ENCODE data around the gene TAF9.

Gene TAF9

GRCh38 chr5:69326365-69326764, 43.0 kb downstream of the TAF9 start:
- DNase-seq (ENCODE audit: low read depth), result no peak
- no peak for TF ChIP-seq CTCF (IDR thresholded peaks at IDR 0.05; ENCODE audit: insufficient read depth, low read depth, low read length, missing control alignments)
- no peak overlapping the region for H3K4me3 ChIP-seq (ENCODE audit: low read depth, low read length)

GRCh38 chr5:69317391-69317790, 51.9 kb downstream of the TAF9 start:
- no peak overlapping the region for H3K4me3 ChIP-seq (ENCODE audit: low read depth, low read length)
- DNase-seq (ENCODE audit: low read depth), result no peak
- no peak for TF ChIP-seq CTCF (IDR thresholded peaks at IDR 0.05; ENCODE audit: insufficient read depth, low read depth, low read length, missing control alignments)

GRCh38 chr5:69315972-69316371, 53.3 kb downstream of the TAF9 start:
- DNase-seq (ENCODE audit: low read depth), result no peak
- no peak for TF ChIP-seq CTCF (IDR thresholded peaks at IDR 0.05; ENCODE audit: insufficient read depth, low read depth, low read length, missing control alignments)
- H3K4me3 ChIP-seq (ENCODE audit: low read depth, low read length), result no peak overlapping the region
